IPS-20b (cell line): ENCODE results near the gene MNX1.

Source experiments
- H3K27ac ChIP-seq: one replicate; pipeline ENCODE4 v1.5.1; 2013; ENCODE audit warnings: low read length
- H3K27me3 ChIP-seq: 2 replicates; pipeline ENCODE4 v1.6.1; 2013; ENCODE audit warnings: mild to moderate bottlenecking, low read length, inconsistent platforms; ENCODE audit not compliant: insufficient read depth
- H3K36me3 ChIP-seq: 2 replicates; pipeline ENCODE4 v1.6.1; 2013; ENCODE audit warnings: low read depth, mild to moderate bottlenecking, inconsistent platforms, low read length, moderate library complexity; ENCODE audit not compliant: insufficient read depth
- H3K4me1 ChIP-seq: 2 replicates; pipeline ENCODE4 v1.6.1; 2013; ENCODE audit warnings: mild to moderate bottlenecking, control low read depth, inconsistent platforms, low read length, moderate library complexity; ENCODE audit not compliant: insufficient read depth
- H3K4me3 ChIP-seq: 2 replicates; pipeline ENCODE4 v1.5.1; 2013; ENCODE audit warnings: mild to moderate bottlenecking, low read length, inconsistent platforms
- H3K9ac ChIP-seq: 2 replicates; pipeline ENCODE4 v1.6.1; 2013; ENCODE audit warnings: low read depth, mild to moderate bottlenecking, inconsistent platforms, low read length, moderate library complexity
- H3K9me3 ChIP-seq: 2 replicates; pipeline ENCODE4 v1.6.1; 2013; ENCODE audit warnings: mild to moderate bottlenecking, low read depth, low read length, inconsistent platforms; ENCODE audit not compliant: insufficient read depth

Gene MNX1

GRCh38 chr7:157010588-157011332, at the start of gene MNX1:
Gene MNX1, minus strand, starts transcription at chr7:157010663. Its CDS starts 313 bp downstream, at chr7:157010350.
- H3K27me3 ChIP-seq: peaks cover 98% of the 10 kb centered on the region
- no peaks in the 10 kb centered on the region for H3K36me3 ChIP-seq
- H3K27ac ChIP-seq: no peak within 1 kb of the TSS
- peaks cover 12% of the 10 kb centered on the region for H3K4me1 ChIP-seq
- peaks cover 4% of the 10 kb centered on the region; the same call in 1 of the 2 replicates for H3K9me3 ChIP-seq
- no peak within 1 kb of the TSS for H3K9ac ChIP-seq
- peak within 1 kb of the TSS; percentile 59 for H3K4me3 ChIP-seq

GRCh38 chr7:157059534-157059933, 49.1 kb upstream of the MNX1 start:
- H3K9me3 ChIP-seq: no peaks in the 10 kb centered on the region
- peaks cover 5% of the 10 kb centered on the region; the same call in 1 of the 2 replicates for H3K27me3 ChIP-seq
- H3K36me3 ChIP-seq: no peaks in the 10 kb centered on the region
- no peak overlapping the region for H3K9ac ChIP-seq
- H3K4me1 ChIP-seq: no peaks in the 10 kb centered on the region
- H3K4me3 ChIP-seq: no peak overlapping the region
- no peak overlapping the region for H3K27ac ChIP-seq

DNA sequence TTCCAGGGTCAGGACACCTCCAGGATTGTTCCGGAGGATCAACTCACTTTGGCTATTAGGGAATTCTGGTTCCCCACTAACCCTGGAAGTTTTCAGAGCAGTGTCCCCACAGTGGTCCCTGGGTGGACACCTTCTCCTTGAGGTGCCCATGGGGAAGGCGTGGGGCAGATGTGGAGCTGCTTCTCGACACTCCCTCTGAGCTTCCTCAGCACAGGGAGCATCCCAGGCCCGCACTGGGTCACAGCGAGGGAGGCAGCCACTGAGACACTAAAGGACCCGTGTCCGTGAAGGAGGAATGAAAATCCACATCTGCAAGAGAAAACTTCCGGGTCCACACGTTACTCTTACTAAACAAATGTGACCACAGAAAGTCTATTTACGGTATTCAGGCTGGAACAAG, 48.2 kb upstream of the MNX1 start:
- H3K4me3 ChIP-seq: no peak overlapping the region
- no peaks in the 10 kb centered on the region for H3K9me3 ChIP-seq
- H3K36me3 ChIP-seq: no peaks in the 10 kb centered on the region
- H3K4me1 ChIP-seq: no peaks in the 10 kb centered on the region
- no peak overlapping the region for H3K9ac ChIP-seq
- peaks cover 5% of the 10 kb centered on the region; the same call in 1 of the 2 replicates for H3K27me3 ChIP-seq
- H3K27ac ChIP-seq: no peak overlapping the region

GRCh38 chr7:157058068-157058467, 47.6 kb upstream of the MNX1 start:
- no peak overlapping the region for H3K4me3 ChIP-seq
- H3K9ac ChIP-seq: no peak overlapping the region
- no peaks in the 10 kb centered on the region for H3K4me1 ChIP-seq
- H3K9me3 ChIP-seq: no peaks in the 10 kb centered on the region
- no peak overlapping the region for H3K27ac ChIP-seq
- peaks cover 5% of the 10 kb centered on the region; the same call in 1 of the 2 replicates for H3K27me3 ChIP-seq
- H3K36me3 ChIP-seq: no peaks in the 10 kb centered on the region

- no peak overlapping the region for H3K9ac ChIP-seq
- H3K9me3 ChIP-seq: no peaks in the 10 kb centered on the region
- no peak overlapping the region for H3K27ac ChIP-seq
- H3K4me3 ChIP-seq: no peak overlapping the region
- H3K27me3 ChIP-seq: peaks cover 5% of the 10 kb centered on the region; the same call in 1 of the 2 replicates
- H3K4me1 ChIP-seq: no peaks in the 10 kb centered on the region
- H3K36me3 ChIP-seq: no peaks in the 10 kb centered on the region
Measured at GRCh38 chr7:157056957-157057902, 46.8 kb upstream of the MNX1 start.

- H3K4me1 ChIP-seq: no peaks in the 10 kb centered on the region
- H3K4me3 ChIP-seq: no peak overlapping the region
- H3K27me3 ChIP-seq: peaks cover 5% of the 10 kb centered on the region; the same call in 1 of the 2 replicates
- no peak overlapping the region for H3K27ac ChIP-seq
- no peaks in the 10 kb centered on the region for H3K9me3 ChIP-seq
- H3K36me3 ChIP-seq: no peaks in the 10 kb centered on the region
- no peak overlapping the region for H3K9ac ChIP-seq
Measured at GRCh38 chr7:157056246-157056645, 45.8 kb upstream of the MNX1 start.

GRCh38 chr7:157054927-157055326, 44.5 kb upstream of the MNX1 start:
- no peak overlapping the region for H3K27ac ChIP-seq
- no peak overlapping the region for H3K4me3 ChIP-seq
- no peaks in the 10 kb centered on the region for H3K9me3 ChIP-seq
- no peaks in the 10 kb centered on the region for H3K4me1 ChIP-seq
- H3K27me3 ChIP-seq: peaks cover 5% of the 10 kb centered on the region; the same call in 1 of the 2 replicates
- no peak overlapping the region for H3K9ac ChIP-seq
- no peaks in the 10 kb centered on the region for H3K36me3 ChIP-seq

DNA sequence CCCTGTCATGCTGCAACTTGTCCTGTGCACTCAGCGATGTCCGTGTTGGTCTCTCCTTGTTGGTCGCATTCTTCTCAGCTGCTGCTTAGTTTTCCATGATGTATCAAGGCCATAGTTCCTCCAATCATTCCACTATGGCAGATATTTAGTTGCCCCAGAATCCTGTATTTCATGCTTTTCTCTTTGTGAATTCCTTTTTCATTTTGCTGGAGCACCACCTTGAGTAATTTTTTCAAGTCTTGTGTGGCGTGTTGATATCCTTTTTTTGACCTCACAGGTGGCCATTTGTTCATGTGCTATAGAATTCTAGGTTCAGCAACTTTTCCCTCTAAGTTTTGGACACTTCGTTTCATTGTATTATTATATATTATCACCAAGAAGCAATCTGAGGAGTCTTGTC, 42.7 kb upstream of the MNX1 start:
- Histone ChIP-seq H3K9ac (no peak overlapping the region), H3K27me3 (peaks cover 2% of the 10 kb centered on the region; the same call in 1 of the 2 replicates), H3K36me3 (no peaks in the 10 kb centered on the region), H3K4me3 (no peak overlapping the region), H3K9me3 (no peaks in the 10 kb centered on the region), H3K27ac (no peak overlapping the region), H3K4me1 (no peaks in the 10 kb centered on the region)

GRCh38 chr7:157047148-157047547, 36.7 kb upstream of the MNX1 start:
- H3K27ac ChIP-seq: no peak overlapping the region
- no peaks in the 10 kb centered on the region for H3K9me3 ChIP-seq
- H3K4me3 ChIP-seq: no peak overlapping the region
- no peaks in the 10 kb centered on the region; the same call in 1 of the 2 replicates for H3K27me3 ChIP-seq
- no peak overlapping the region for H3K9ac ChIP-seq
- H3K36me3 ChIP-seq: no peaks in the 10 kb centered on the region
- no peaks in the 10 kb centered on the region for H3K4me1 ChIP-seq

GRCh38 chr7:157046681-157047080, 36.2 kb upstream of the MNX1 start:
- Histone ChIP-seq H3K27ac (no peak overlapping the region), H3K27me3 (no peaks in the 10 kb centered on the region; the same call in 1 of the 2 replicates), H3K4me3 (no peak overlapping the region), H3K36me3 (no peaks in the 10 kb centered on the region), H3K9ac (no peak overlapping the region), H3K4me1 (no peaks in the 10 kb centered on the region), H3K9me3 (no peaks in the 10 kb centered on the region)

GRCh38 chr7:157044943-157045660, 34.6 kb upstream of the MNX1 start:
- no peaks in the 10 kb centered on the region for H3K9me3 ChIP-seq
- H3K27me3 ChIP-seq: no peaks in the 10 kb centered on the region; the same call in 1 of the 2 replicates
- no peak overlapping the region for H3K27ac ChIP-seq
- H3K4me3 ChIP-seq: no peak overlapping the region
- H3K9ac ChIP-seq: no peak overlapping the region
- H3K4me1 ChIP-seq: no peaks in the 10 kb centered on the region
- H3K36me3 ChIP-seq: no peaks in the 10 kb centered on the region
